HCT116 (cell line): Measurements from ENCODE around the gene KRTAP4-3.
"Not testable (repeated sequence)": the region's sequence is repeated elsewhere in the genome, so short reads cannot be mapped to it uniquely, and the experiment has no call there.

Experiments used
- EGR1 ChIP-seq: IDR thresholded peaks from 2 replicates; pipeline ENCODE4 v1.6.1; 2012; ENCODE audit warnings: low read depth
- ELF1 ChIP-seq: IDR thresholded peaks from 2 replicates; pipeline ENCODE4 v1.6.1; 2012; ENCODE audit warnings: low read depth, borderline replicate concordance
- EZH2 ChIP-seq: fragments of 200-600 bp; sonication (generic); IDR thresholded peaks from 2 replicates; pipeline ENCODE4 v1.6.1; 2017; ENCODE audit warnings: antibody characterized with exemption, mixed run types
- POLR2A ChIP-seq: IDR thresholded peaks from 2 replicates; pipeline ENCODE4 v1.7.0; 2011; ENCODE audit warnings: borderline replicate concordance; ENCODE audit not compliant: insufficient read depth, insufficient read length; ENCODE audit errors: extremely low read depth
- SP1 ChIP-seq: IDR thresholded peaks from 2 replicates; pipeline ENCODE4 v1.6.1; 2012; ENCODE audit warnings: low read depth
- YY1 ChIP-seq: IDR thresholded peaks from 2 replicates; pipeline ENCODE4 v1.6.1; 2011; ENCODE audit warnings: low read length, low read depth, moderate library complexity, mild to moderate bottlenecking; ENCODE audit not compliant: insufficient replicate concordance; ENCODE audit errors: extremely low read depth
- ZNF274 ChIP-seq: fragments of 200-500 bp; sonication (Bioruptor generic); IDR thresholded peaks from 2 replicates; pipeline ENCODE4 v1.6.1; 2014; ENCODE audit warnings: mild to moderate bottlenecking, low read depth, low read length, inconsistent platforms
- TF ChIP-seq, protein P1 (sequence below), 3 experiments: fragments of 200-600 bp in 1 of 3; sonication (generic) in 1 of 3; IDR thresholded peaks in 2 of 3; conservative IDR thresholded peaks in 1 of 3; 2 replicates each; pipeline ENCODE4 v1.5.1; 2012 to 2017; ENCODE audit warnings: low read depth in 2 of 3, low read length in 2 of 3, antibody characterized with exemption in 1 of 3, borderline replicate concordance in 1 of 3, control low read depth in 1 of 3, mild to moderate bottlenecking in 1 of 3, mixed read lengths in 1 of 3, mixed run types in 1 of 3, moderate library complexity in 1 of 3; ENCODE audit not compliant: insufficient read depth in 1 of 3

DNA sequence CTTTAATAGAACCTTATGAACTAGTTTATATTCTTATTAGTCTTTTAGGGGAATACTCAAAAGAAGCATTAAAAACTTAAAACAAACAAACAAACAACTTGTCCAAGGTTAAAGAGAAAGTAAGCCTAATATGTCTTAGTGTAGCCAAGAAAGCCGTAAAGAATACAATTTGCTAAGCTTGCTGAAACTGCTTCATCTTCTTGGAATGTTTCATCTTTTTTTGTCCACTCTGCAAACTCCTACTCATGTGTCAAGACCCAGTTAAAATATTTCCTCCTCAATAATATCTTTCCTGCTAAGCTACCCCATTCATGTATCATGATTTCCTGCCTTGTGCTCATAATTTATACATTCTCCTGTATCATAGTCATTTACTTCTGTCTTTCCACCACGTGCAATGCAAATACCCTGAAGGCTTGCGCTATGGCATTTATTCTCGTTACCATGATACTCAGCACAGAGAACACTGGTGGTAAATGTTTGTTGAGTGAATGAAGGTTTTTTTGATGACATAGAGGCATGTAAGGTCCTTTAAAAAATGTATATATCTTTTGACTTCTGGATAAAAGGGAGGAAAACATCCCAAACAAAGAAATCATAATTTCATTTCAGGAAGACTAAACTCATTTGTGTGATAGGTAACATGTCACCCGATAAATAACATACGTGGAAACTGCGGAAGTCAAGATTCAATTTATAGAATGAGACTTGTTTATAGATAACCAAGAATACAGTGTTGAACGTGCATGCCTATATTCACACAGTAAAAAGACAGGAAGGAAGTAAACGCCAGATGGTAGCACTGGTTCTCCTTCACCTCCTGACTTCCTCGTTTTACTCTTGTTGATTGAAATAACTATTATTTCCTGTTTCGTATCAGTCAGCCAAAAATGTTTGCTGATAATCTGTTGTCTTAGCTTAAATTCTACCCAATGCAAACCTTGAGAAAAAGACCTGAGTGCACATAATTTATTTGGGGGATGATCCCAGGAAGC lies 48.0 kb downstream of the KRTAP4-3 start:
- TF ChIP-seq, protein P1, sequence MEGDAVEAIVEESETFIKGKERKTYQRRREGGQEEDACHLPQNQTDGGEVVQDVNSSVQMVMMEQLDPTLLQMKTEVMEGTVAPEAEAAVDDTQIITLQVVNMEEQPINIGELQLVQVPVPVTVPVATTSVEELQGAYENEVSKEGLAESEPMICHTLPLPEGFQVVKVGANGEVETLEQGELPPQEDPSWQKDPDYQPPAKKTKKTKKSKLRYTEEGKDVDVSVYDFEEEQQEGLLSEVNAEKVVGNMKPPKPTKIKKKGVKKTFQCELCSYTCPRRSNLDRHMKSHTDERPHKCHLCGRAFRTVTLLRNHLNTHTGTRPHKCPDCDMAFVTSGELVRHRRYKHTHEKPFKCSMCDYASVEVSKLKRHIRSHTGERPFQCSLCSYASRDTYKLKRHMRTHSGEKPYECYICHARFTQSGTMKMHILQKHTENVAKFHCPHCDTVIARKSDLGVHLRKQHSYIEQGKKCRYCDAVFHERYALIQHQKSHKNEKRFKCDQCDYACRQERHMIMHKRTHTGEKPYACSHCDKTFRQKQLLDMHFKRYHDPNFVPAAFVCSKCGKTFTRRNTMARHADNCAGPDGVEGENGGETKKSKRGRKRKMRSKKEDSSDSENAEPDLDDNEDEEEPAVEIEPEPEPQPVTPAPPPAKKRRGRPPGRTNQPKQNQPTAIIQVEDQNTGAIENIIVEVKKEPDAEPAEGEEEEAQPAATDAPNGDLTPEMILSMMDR (IDR thresholded peaks at IDR 0.05 in 2 of 3, conservative IDR thresholded peaks at IDR 0.05 in 1 of 3; ENCODE audit: borderline replicate concordance in 1 of 3, insufficient read depth in 1 of 3, low read depth in 2 of 3, low read length in 2 of 3) = not testable (repeated sequence)
- TF ChIP-seq POLR2A, EGR1, EZH2, YY1, SP1, ELF1, ZNF274: not testable (repeated sequence)
